K562 (cell line): Measurements from ENCODE around the gene SKA3. TPM values are rescaled to one million over a fixed set of nuclear protein-coding genes. Genes with fewer than 3 reads are reported as not detected.

Experiments used
- ATAC-seq: fragments of 200-7000 bp; cut with Tn5 transposase; 3 replicates; pipeline ENCODE4 v1.9.1; 2020; ENCODE audit warnings: moderate library complexity
- Bru-seq: library from RNA; stranded (reverse); fragments of 400-500 nt; gene quantifications from one replicate; lab custom pipeline; 2021; lab: Mats Ljungman, UMichigan
- BruChase-seq, 2 experiments: library from RNA; stranded (reverse); fragments of 400-500 nt; gene quantifications; one replicate each; lab custom pipeline; 2021; lab: Mats Ljungman, UMichigan
- BruUV-seq: library from RNA; stranded (reverse); fragments of 400-500 nt; replicated peaks from 2 replicates; lab custom pipeline; 2021; lab: Mats Ljungman, UMichigan
- CTCF ChIA-PET: fragments of 300-600 bp; formaldehyde crosslinking; extraction: SDS; loops from one replicate; lab custom pipeline; 2021; ENCODE audit warnings: low intra/inter-chr PET ratio; lab: Yijun Ruan, JAX
- POLR2A ChIA-PET: fragments of 300-600, 350-650 bp; sonication (Branson Sonifier 250); formaldehyde crosslinking; extraction: SDS; loops from one replicate; lab custom pipeline; 2021; ENCODE audit warnings: antibody characterized with exemption, inconsistent platforms; lab: Yijun Ruan, JAX
- DNase-seq, 4 experiments: peaks; one replicate each; pipeline versions ENCODE4 v3.0.0 to v3.0.0-alpha.2; 2011 to 2018; ENCODE audit warnings: low spot score in 3 of 4, mixed read lengths in 3 of 4; ENCODE audit errors: extremely low read depth in 1 of 4
- FAIRE-seq: peaks from 2 replicates; lab custom pipeline; 2011; peaks lifted over from hg19 to GRCh38; lab: Jason Lieb, UNC
- H2AFZ ChIP-seq: 2 replicates; pipeline ENCODE4 v1.6.0; 2011; ENCODE audit warnings: low read depth, low read length, control low read depth, inconsistent platforms
- H3K27ac ChIP-seq: fragments of 200-600 bp; 3 replicates; pipeline ENCODE4 v1.8.0; 2011; ENCODE audit warnings: low read depth, mild to moderate bottlenecking, control low read depth, inconsistent platforms, low read length, moderate library complexity, mixed read lengths; ENCODE audit errors: extremely low read depth
- H3K27me3 ChIP-seq, 2 experiments: fragments of 300-600 bp in 1 of 2; 2 replicates in 1 of 2; 3 replicates in 1 of 2; pipeline versions ENCODE4 v1.6.0 to v1.8.0; 2011; ENCODE audit warnings: inconsistent platforms in 2 of 2, low read length in 2 of 2, mild to moderate bottlenecking in 1 of 2, mixed read lengths in 1 of 2, moderate library complexity in 1 of 2; ENCODE audit not compliant: control insufficient read depth in 2 of 2, insufficient read depth in 2 of 2
- H3K36me3 ChIP-seq: fragments of 300-600 bp; 3 replicates; pipeline ENCODE4 v1.8.0; 2011; ENCODE audit warnings: mild to moderate bottlenecking, low read length, inconsistent platforms; ENCODE audit not compliant: control insufficient read depth, insufficient read depth
- H3K4me1 ChIP-seq, 2 experiments: fragments of 200-600 bp in 1 of 2; replicated peaks in 1 of 2; 2 replicates in 1 of 2; 3 replicates in 1 of 2; pipeline versions ENCODE4 v1.5.1 to v1.8.0; 2011; ENCODE audit warnings: inconsistent platforms in 2 of 2, low read length in 2 of 2, mild to moderate bottlenecking in 1 of 2, mixed read lengths in 1 of 2, moderate library complexity in 1 of 2; ENCODE audit not compliant: control insufficient read depth in 2 of 2, insufficient read depth in 2 of 2
- H3K4me2 ChIP-seq: 2 replicates; pipeline ENCODE4 v1.6.1; 2011; ENCODE audit warnings: low read length, control low read depth, inconsistent platforms, mixed read lengths; ENCODE audit not compliant: insufficient read depth
- H3K4me3 ChIP-seq: fragments of 200-600 bp; sonication (generic), shearing (Covaris generic); 2 replicates; pipeline ENCODE4 v1.5.1; 2016; ENCODE audit warnings: control low read depth, inconsistent platforms
- H3K79me2 ChIP-seq: fragments of 200-600 bp; 3 replicates; pipeline ENCODE4 v1.8.0; 2011; ENCODE audit warnings: low read length, inconsistent platforms; ENCODE audit not compliant: control insufficient read depth, insufficient read depth
- H3K9ac ChIP-seq, 2 experiments: 2 replicates each; pipeline versions ENCODE4 v1.6.0 to v1.6.1; 2011; ENCODE audit warnings: low read depth in 2 of 2, low read length in 2 of 2, control low read depth in 1 of 2, inconsistent platforms in 1 of 2, mild to moderate bottlenecking in 1 of 2, mixed read lengths in 1 of 2; ENCODE audit not compliant: insufficient read depth in 1 of 2
- H3K9me1 ChIP-seq: one replicate; pipeline ENCODE4 v1.6.0; 2011; ENCODE audit warnings: inconsistent platforms, mild to moderate bottlenecking, low read length, moderate library complexity; ENCODE audit not compliant: control insufficient read depth, insufficient read depth
- H3K9me3 ChIP-seq: replicated peaks from 2 replicates; pipeline ENCODE4 v1.5.1; 2011; ENCODE audit warnings: low read depth, low read length, inconsistent platforms; ENCODE audit not compliant: control insufficient read depth, insufficient read depth
- H4K20me1 ChIP-seq: replicated peaks from 2 replicates; pipeline ENCODE4 v1.6.1; 2011; ENCODE audit warnings: low read length, inconsistent platforms, mixed read lengths; ENCODE audit not compliant: control insufficient read depth, insufficient read depth
- CREB3L1 ChIP-seq: fragments of 450-650 bp; IDR thresholded peaks from 2 replicates; pipeline ENCODE4 v1.6.1; 2014; ENCODE audit warnings: low read depth, mild to moderate bottlenecking, moderate library complexity, borderline replicate concordance
- FOXK2 ChIP-seq, 2 experiments: fragments of 450-650 bp; IDR thresholded peaks in 1 of 2; conservative IDR thresholded peaks in 1 of 2; 2 replicates each; pipeline ENCODE4 v1.6.1; 2016; ENCODE audit warnings: low read depth in 2 of 2, mild to moderate bottlenecking in 1 of 2
- GATAD2A ChIP-seq: fragments of 450-650 bp; IDR thresholded peaks from 2 replicates; pipeline ENCODE4 v1.6.1; 2017
- KLF1 ChIP-seq: fragments of 450-650 bp; IDR thresholded peaks from 2 replicates; pipeline ENCODE4 v1.6.1; 2016; ENCODE audit warnings: missing genetic modification characterization, missing compliant biosample characterization
- NEUROD1 ChIP-seq: fragments of 150-350 bp; IDR thresholded peaks from 2 replicates; pipeline ENCODE4 v1.6.1; 2014; ENCODE audit warnings: borderline replicate concordance, low read length, low read depth; ENCODE audit not compliant: partially characterized antibody
- NFIC ChIP-seq: fragments of 450-650 bp; IDR thresholded peaks from 2 replicates; pipeline ENCODE4 v1.6.1; 2017; ENCODE audit warnings: mild to moderate bottlenecking, inconsistent platforms
- POLR2A ChIP-seq: fragments of 450-650 bp; conservative IDR thresholded peaks from 2 replicates; pipeline ENCODE4 v1.6.1; 2016
- POLR2B ChIP-seq: fragments of 450-650 bp; IDR thresholded peaks from 2 replicates; pipeline ENCODE4 v1.6.1; 2018; ENCODE audit warnings: low read depth; ENCODE audit not compliant: partially characterized antibody
- PYGO2 ChIP-seq: fragments of 450-650 bp; IDR thresholded peaks from 2 replicates; pipeline ENCODE4 v1.6.1; 2016; ENCODE audit warnings: mild to moderate bottlenecking, missing genetic modification characterization, moderate library complexity, missing compliant biosample characterization
- SOX6 ChIP-seq: fragments of 450-650 bp; IDR thresholded peaks from 2 replicates; pipeline ENCODE4 v1.6.1; 2014; ENCODE audit warnings: mild to moderate bottlenecking
- TAF7 ChIP-seq: fragments of 450-650 bp; IDR thresholded peaks from 2 replicates; pipeline ENCODE4 v1.6.1; 2016; ENCODE audit warnings: missing genetic modification characterization, missing compliant biosample characterization
- ZFX ChIP-seq: sonication (generic); formaldehyde crosslinking; IDR thresholded peaks from 2 replicates; pipeline ENCODE4 v1.8.0; 2022; ENCODE audit warnings: mild to moderate bottlenecking, missing genetic modification reagents, moderate library complexity
- ZNF165 ChIP-seq: fragments of 250-450 bp; sonication (Bioruptor Pico); IDR thresholded peaks from 2 replicates; pipeline ENCODE4 v1.4.0; 2020; ENCODE audit warnings: borderline replicate concordance
- ZSCAN29 ChIP-seq: fragments of 450-650 bp; IDR thresholded peaks from 2 replicates; pipeline ENCODE4 v1.6.1; 2017
- WGBS: fragments of 100-300 bp; shearing (Covaris generic); methylation state at CpG from one replicate; pipeline ENCODE4 v1.1.6; 2016; ENCODE audit warnings: low coverage, mixed read lengths; ENCODE audit not compliant: insufficient coverage; ENCODE audit errors: missing lambda C conversion rate; 5-methylcytosine and 5-hydroxymethylcytosine counted together
- in situ Hi-C: fragments of 300-500 bp; cut with MboI; formaldehyde crosslinking; loops from 4 replicates; pipeline ENCODE4 v1.15.0; 2018; ENCODE audit warnings: inconsistent platforms, mixed read lengths
- intact Hi-C: fragments of 100-400 bp; cut with micrococcal nuclease; formaldehyde crosslinking; loops from 2 replicates; pipeline ENCODE4 v1.14.2; 2022
- long read RNA-seq, 3 experiments: library from polyadenylated mRNA in 2 of 3; library from RNA in 1 of 3; unstranded in 2 of 3; stranded (forward) in 1 of 3; transcript quantifications; one replicate each; pipeline ENCODE4 v2.0.0, GENCODE V29; 2019 to 2022
- polyA minus RNA-seq, 3 experiments: library from RNA; depleted of rRNA, polyadenylated mRNA; stranded (reverse); fragments of >200 nt; gene quantifications; 2 replicates each; pipeline ENCODE4 v1.2.3, GENCODE V29; 2011
- polyA plus RNA-seq, 8 experiments: library from polyadenylated mRNA; depleted of rRNA in 4 of 8; stranded (reverse) in 5 of 8; unstranded in 3 of 8; fragments of >200 nt; fragmentation: Nextera tagmentation in 2 of 8; fragmentation: Illumina TruSeq in 1 of 8; extraction: Ambion mirVana in 2 of 8; extraction: Trizol in 1 of 8; gene quantifications; 2 replicates each; pipeline versions ENCODE4 v1.2.1 to v1.2.3, GENCODE V29; 2011 to 2014; ENCODE audit warnings: inconsistent platforms in 1 of 8, missing spikeins in 1 of 8
- total RNA-seq, 7 experiments: library from RNA; depleted of rRNA in 6 of 7; stranded (reverse); fragments of >200 nt in 6 of 7; fragmentation: Illumina TruSeq in 2 of 7; extraction: Trizol in 2 of 7; gene quantifications; 2 replicates each; pipeline versions ENCODE4 v1.2.1 to v1.2.3, GENCODE V29; 2011 to 2021; ENCODE audit warnings: low replicate concordance in 1 of 7
- TF ChIP-seq, protein P1 (sequence below): sonication (generic); IDR thresholded peaks from 2 replicates; pipeline ENCODE4 v1.6.1; 2016

Gene SKA3
- total RNA-seq (2011; cell fraction: chromatin; rRNA removed; ENCODE audit: low replicate concordance) = 7.3 and 28.3 TPM in 2 replicates
- 5.5 and 5.8 TPM in 2 replicates for total RNA-seq (2011; cell fraction: nucleolus; rRNA removed)
- total RNA-seq (2011; cell fraction: nucleoplasm; rRNA removed) = 10.3 and 15.0 TPM in 2 replicates
- total RNA-seq (2014; rRNA removed) (17.0 and 23.9 TPM in 2 replicates), total RNA-seq (2014; rRNA removed; fragmentation: Illumina TruSeq; extraction: Trizol) (29.9 and 30.7 TPM in 2 replicates), total RNA-seq (2015; rRNA removed; fragmentation: Illumina TruSeq; extraction: Trizol) (31.0 and 33.3 TPM in 2 replicates), total RNA-seq (2021) (29.5 and 35.9 TPM in 2 replicates), polyA plus RNA-seq (2011; rRNA removed) (30.5 and 38.5 TPM in 2 replicates), polyA plus RNA-seq (2014; fragmentation: Illumina TruSeq; extraction: Trizol) (42.0 and 53.3 TPM in 2 replicates), polyA plus RNA-seq (2014; fragmentation: Nextera tagmentation; extraction: Ambion mirVana) (10 to 100 TPM; 17.7 to 25.8 TPM), polyA plus RNA-seq (2014; rRNA removed) (30.8 and 32.3 TPM in 2 replicates), polyA minus RNA-seq (2011; rRNA and poly(A)+ RNA removed) (27.3 and 29.1 TPM in 2 replicates), Bru-seq, nascent RNA (percentile 78 among the genes with signal in this experiment), BruChase-seq, experiment 1, labeled RNA remaining after a 2-hour chase (percentile 81 among the genes with signal in this experiment), BruChase-seq, experiment 2, labeled RNA remaining after a 6-hour chase (percentile 78 among the genes with signal in this experiment)
- 10.3 and 15.6 TPM in 2 replicates for polyA plus RNA-seq (2011; cell fraction: cytosol; rRNA removed)
- 11.7 and 15.1 TPM in 2 replicates for polyA plus RNA-seq (2011; cell fraction: nucleus; rRNA removed)
- polyA plus RNA-seq (2012) = 16.2 and 22.4 TPM in 2 replicates
- 17.6 and 26.9 TPM in 2 replicates for polyA minus RNA-seq (2011; cell fraction: cytosol; rRNA and poly(A)+ RNA removed)
- polyA minus RNA-seq (2011; cell fraction: nucleus; rRNA and poly(A)+ RNA removed) = 6.6 and 10.2 TPM in 2 replicates
- long read RNA-seq, experiment 1, transcript SKA3-202 (9 exons, 2,919 nt) = major isoform, 10 of 83 reads
- long read RNA-seq, experiment 1, partial matches to known transcripts = 37 of 83 reads
- long read RNA-seq, experiment 1, other reads (novel, unspliced or antisense) = 29 of 83 reads
- long read RNA-seq, experiment 2, transcript SKA3-202 (9 exons, 2,919 nt) = major isoform, 8 of 41 reads
- long read RNA-seq, experiment 2, partial matches to known transcripts = 15 of 41 reads
- long read RNA-seq, experiment 2, other reads (novel, unspliced or antisense) = 16 of 41 reads
- long read RNA-seq, experiment 3, transcript SKA3-202 (9 exons, 2,919 nt) = major isoform, 7 of 24 reads
- long read RNA-seq, experiment 3, partial matches to known transcripts = 5 of 24 reads
- long read RNA-seq, experiment 3, other reads (novel, unspliced or antisense) = 5 of 24 reads

- in situ Hi-C loops (no loop called here), intact Hi-C loops (no loop called here)
- H4K20me1 ChIP-seq = no peaks in the 10 kb centered on the region
- BruUV-seq = no TSS peak
- no peaks in the 10 kb centered on the region for H3K9me1 ChIP-seq
- H2AFZ ChIP-seq = peak within 1 kb of the TSS; percentile 92
- FAIRE-seq = peak; percentile 62
- H3K4me1 ChIP-seq = peaks cover 6 to 8% of the 10 kb centered on the region in 2 experiments; a peak in 3 of 5 replicates
- H3K9ac ChIP-seq = peak within 1 kb of the TSS; percentile 98
- peak within 1 kb of the TSS; percentile 94 for H3K27ac ChIP-seq
- peaks cover 21% of the 10 kb centered on the region; the same call in 2 of the 3 replicates for H3K36me3 ChIP-seq
- peak within 1 kb of the TSS; percentile 83 for H3K4me3 ChIP-seq
- H3K27me3 ChIP-seq = no peaks in the 10 kb centered on the region
- peaks cover 63% of the 10 kb centered on the region for H3K79me2 ChIP-seq
- peak; percentile 93 for ATAC-seq
- under 1% methylated on average over 53 of the region's 93 CpGs for WGBS
- no peaks in the 10 kb centered on the region for H3K9me3 ChIP-seq
- POLR2A ChIA-PET = interaction anchor here (0.5 to 3.0 kb wide), 7 partner anchors 10 to 235 kb away, joined by 3 to 20 read pairs (median 3); partner anchors contain the start of gene LATS2
- CTCF ChIA-PET = no interaction called here
- DNase-seq = peak; percentile 85 to 93 (median 88)
- H3K4me2 ChIP-seq = peak within 1 kb of the TSS; percentile 91
- TF ChIP-seq ZFX (CRISPR knock-in tag) (peak; percentile 78), ZNF165 (CRISPR knock-in tag) (0 out of 2 replicates have a peak, but pooled peaks have one; percentile 16), FOXK2 (conservative IDR thresholded peaks at IDR 0.05 in 1 of 2, IDR thresholded peaks at IDR 0.05 in 1 of 2; ENCODE audit: low read depth in 2 of 2) (0 out of 4 replicates have a peak, but pooled peaks of 1 of the 2 experiments have one; percentile 17), CREB3L1 (peak; percentile 93), ZSCAN29 (peak; percentile 80), NFIC (peak; percentile 40; the same call in 1 of the 2 replicates), TAF7 (peak; percentile 49; the same call in 1 of the 2 replicates), GATAD2A (peak; percentile 70; the same call in 1 of the 2 replicates), SOX6 (0 out of 2 replicates have a peak, but pooled peaks have one; percentile 13), POLR2B (peak; percentile 90), PYGO2 (no peak), KLF1 (tag) (0 out of 2 replicates have a peak, but pooled peaks have one; percentile 64), NEUROD1 (peak; percentile 46), POLR2A (peak; percentile 94)
- TF ChIP-seq, protein P1, sequence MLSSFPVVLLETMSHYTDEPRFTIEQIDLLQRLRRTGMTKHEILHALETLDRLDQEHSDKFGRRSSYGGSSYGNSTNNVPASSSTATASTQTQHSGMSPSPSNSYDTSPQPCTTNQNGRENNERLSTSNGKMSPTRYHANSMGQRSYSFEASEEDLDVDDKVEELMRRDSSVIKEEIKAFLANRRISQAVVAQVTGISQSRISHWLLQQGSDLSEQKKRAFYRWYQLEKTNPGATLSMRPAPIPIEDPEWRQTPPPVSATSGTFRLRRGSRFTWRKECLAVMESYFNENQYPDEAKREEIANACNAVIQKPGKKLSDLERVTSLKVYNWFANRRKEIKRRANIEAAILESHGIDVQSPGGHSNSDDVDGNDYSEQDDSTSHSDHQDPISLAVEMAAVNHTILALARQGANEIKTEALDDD = peak; percentile 55; the same call in 1 of the 2 replicates
Observed at GRCh38 chr13:21176215-21176981, at the start of gene SKA3, which contains the start of gene MRPL57. Gene SKA3, minus strand, starts transcription at chr13:21176552. Its CDS starts 75 bp downstream, at chr13:21176477. Gene MRPL57, plus strand, starts transcription at chr13:21176658. Its CDS starts 259 bp downstream, at chr13:21176917.
